ENCODE results near the gene GDF2. TPM values are rescaled to one million over a fixed set of nuclear protein-coding genes. Genes with fewer than 3 reads are reported as not detected.

Gene GDF2
- total and polyA plus RNA-seq, 4 donors = 0.13 TPM; not detected in 3

GRCh38 chr10:47356708-47357107, 34.5 kb downstream of the GDF2 start:
- no peak overlapping the region for H3K27ac ChIP-seq (ENCODE audit: low read depth, low read length)
- no peaks in the 10 kb centered on the region for H3K36me3 ChIP-seq (ENCODE audit: control insufficient read depth, insufficient read depth, low read length)
- 87% methylated on average over 5 of the region's 5 CpGs for WGBS (ENCODE audit: insufficient coverage)
- no peak overlapping the region for H3K4me3 ChIP-seq (ENCODE audit: low read depth, low read length)
- no peaks in the 10 kb centered on the region for H3K27me3 ChIP-seq (ENCODE audit: control insufficient read depth, insufficient read depth, low read length)
- no peaks in the 10 kb centered on the region for H3K9me3 ChIP-seq (ENCODE audit: control insufficient read depth, insufficient read depth, low read length)
- no peaks in the 10 kb centered on the region for H3K4me1 ChIP-seq (ENCODE audit: control insufficient read depth, insufficient read depth, low read length)
- no peak for DNase-seq (ENCODE audit: low read depth in 4 of 6, low spot score in 6 of 6)

GRCh38 chr10:47357131-47357582, 34.9 kb downstream of the GDF2 start:
- H3K27ac ChIP-seq (ENCODE audit: low read depth, low read length) = no peak overlapping the region
- H3K9me3 ChIP-seq (ENCODE audit: control insufficient read depth, insufficient read depth, low read length) = no peaks in the 10 kb centered on the region
- no peaks in the 10 kb centered on the region for H3K36me3 ChIP-seq (ENCODE audit: control insufficient read depth, insufficient read depth, low read length)
- WGBS (ENCODE audit: insufficient coverage) = 92% methylated on average over 8 of the region's 12 CpGs
- H3K27me3 ChIP-seq (ENCODE audit: control insufficient read depth, insufficient read depth, low read length) = no peaks in the 10 kb centered on the region
- no peak overlapping the region for H3K4me3 ChIP-seq (ENCODE audit: low read depth, low read length)
- no peaks in the 10 kb centered on the region for H3K4me1 ChIP-seq (ENCODE audit: control insufficient read depth, insufficient read depth, low read length)
- DNase-seq (ENCODE audit: low read depth in 4 of 6, low spot score in 6 of 6) = no peak

GRCh38 chr10:47357911-47358310, 35.7 kb downstream of the GDF2 start:
- no peaks in the 10 kb centered on the region for H3K4me1 ChIP-seq (ENCODE audit: control insufficient read depth, insufficient read depth, low read length)
- no peaks in the 10 kb centered on the region for H3K9me3 ChIP-seq (ENCODE audit: control insufficient read depth, insufficient read depth, low read length)
- no peak for DNase-seq (ENCODE audit: low read depth in 4 of 6, low spot score in 6 of 6)
- no peaks in the 10 kb centered on the region for H3K36me3 ChIP-seq (ENCODE audit: control insufficient read depth, insufficient read depth, low read length)
- H3K27ac ChIP-seq (ENCODE audit: low read depth, low read length) = no peak overlapping the region
- 100% methylated on average over 2 of the region's 3 CpGs for WGBS (ENCODE audit: insufficient coverage)
- no peak overlapping the region for H3K4me3 ChIP-seq (ENCODE audit: low read depth, low read length)
- H3K27me3 ChIP-seq (ENCODE audit: control insufficient read depth, insufficient read depth, low read length) = no peaks in the 10 kb centered on the region

DNA sequence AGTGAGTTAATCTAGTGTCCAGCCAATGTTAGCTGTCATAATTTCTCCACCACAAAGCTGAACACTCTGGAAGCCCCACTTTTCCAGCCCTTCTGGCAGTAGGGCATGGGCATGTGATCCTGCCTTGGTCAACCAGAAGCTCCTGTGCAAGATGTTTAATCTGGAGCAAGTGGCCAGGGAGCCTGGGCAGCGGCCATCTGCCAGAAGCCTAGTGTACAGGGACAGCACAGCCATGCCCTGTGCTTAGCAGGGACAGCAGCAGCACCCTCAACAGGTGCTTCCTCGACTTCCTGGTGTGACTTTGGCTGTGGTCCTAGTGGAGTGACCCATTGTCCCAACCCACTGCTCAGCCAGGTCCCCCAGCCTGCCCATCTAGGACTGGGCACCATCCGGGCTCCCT, 36.2 kb downstream of the GDF2 start:
- no peaks in the 10 kb centered on the region for H3K9me3 ChIP-seq (ENCODE audit: control insufficient read depth, insufficient read depth, low read length)
- 87% methylated on average over 3 of the region's 3 CpGs for WGBS (ENCODE audit: insufficient coverage)
- no peak for DNase-seq (ENCODE audit: low read depth in 4 of 6, low spot score in 6 of 6)
- H3K27me3 ChIP-seq (ENCODE audit: control insufficient read depth, insufficient read depth, low read length) = no peaks in the 10 kb centered on the region
- H3K36me3 ChIP-seq (ENCODE audit: control insufficient read depth, insufficient read depth, low read length) = no peaks in the 10 kb centered on the region
- no peak overlapping the region for H3K4me3 ChIP-seq (ENCODE audit: low read depth, low read length)
- no peak overlapping the region for H3K27ac ChIP-seq (ENCODE audit: low read depth, low read length)
- H3K4me1 ChIP-seq (ENCODE audit: control insufficient read depth, insufficient read depth, low read length) = no peaks in the 10 kb centered on the region

- Histone ChIP-seq H3K27me3 (ENCODE audit: control insufficient read depth, insufficient read depth, low read length) (no peaks in the 10 kb centered on the region), H3K4me1 (ENCODE audit: control insufficient read depth, insufficient read depth, low read length) (no peaks in the 10 kb centered on the region), H3K9me3 (ENCODE audit: control insufficient read depth, insufficient read depth, low read length) (no peaks in the 10 kb centered on the region), H3K4me3 (ENCODE audit: low read depth, low read length) (no peak overlapping the region), H3K36me3 (ENCODE audit: control insufficient read depth, insufficient read depth, low read length) (no peaks in the 10 kb centered on the region), H3K27ac (ENCODE audit: low read depth, low read length) (no peak overlapping the region)
- DNase-seq (ENCODE audit: low read depth in 4 of 6, low spot score in 6 of 6) = no peak
- WGBS (ENCODE audit: insufficient coverage) = 96% methylated on average over 2 of the region's 2 CpGs
Measured at GRCh38 chr10:47359101-47359500, 36.8 kb downstream of the GDF2 start.

DNA sequence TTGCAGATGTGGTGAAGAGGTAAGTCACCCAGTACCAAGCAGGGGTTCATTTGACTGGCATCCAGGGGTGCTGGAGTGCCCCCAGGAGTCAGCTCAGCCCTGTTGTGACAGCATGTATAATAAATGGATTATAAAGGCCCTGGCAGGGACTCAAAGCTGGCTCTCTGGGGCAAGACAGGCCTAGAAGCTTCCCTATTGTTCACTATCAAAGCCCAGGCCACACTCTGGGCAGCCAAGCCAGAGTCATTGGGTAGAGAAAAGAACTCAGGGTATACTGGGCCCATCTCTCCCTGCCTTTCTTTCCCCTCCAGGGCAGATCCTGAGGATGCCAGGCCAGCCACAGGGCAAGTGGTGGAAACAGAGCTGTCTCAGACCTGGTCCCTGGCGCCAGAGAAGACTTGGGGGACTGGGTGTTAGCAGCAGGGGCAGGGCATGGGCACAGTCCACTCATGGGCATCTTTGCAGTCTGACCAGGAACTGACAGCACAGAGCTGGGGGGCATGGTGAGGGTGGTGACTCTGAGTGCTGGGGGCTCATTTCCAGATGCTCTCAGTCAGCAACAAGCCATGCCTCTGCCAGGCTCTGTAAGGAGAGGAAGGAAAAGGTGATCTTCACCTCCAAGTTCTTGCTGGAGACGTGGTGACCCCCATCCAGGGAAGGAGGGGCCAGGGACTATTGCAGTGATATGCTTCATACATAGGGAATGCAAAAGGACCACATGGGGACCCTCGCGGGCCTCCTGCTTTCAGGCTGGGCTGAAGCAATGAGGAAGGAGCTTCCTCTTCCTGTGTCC, 37.6 kb downstream of the GDF2 start:
- no peak overlapping the region for H3K4me3 ChIP-seq (ENCODE audit: low read depth, low read length)
- H3K36me3 ChIP-seq (ENCODE audit: control insufficient read depth, insufficient read depth, low read length) = no peaks in the 10 kb centered on the region
- 82% methylated on average over 4 of the region's 4 CpGs for WGBS (ENCODE audit: insufficient coverage)
- no peaks in the 10 kb centered on the region for H3K27me3 ChIP-seq (ENCODE audit: control insufficient read depth, insufficient read depth, low read length)
- DNase-seq (ENCODE audit: low read depth in 4 of 6, low spot score in 6 of 6) = no peak
- H3K27ac ChIP-seq (ENCODE audit: low read depth, low read length) = no peak overlapping the region
- H3K9me3 ChIP-seq (ENCODE audit: control insufficient read depth, insufficient read depth, low read length) = no peaks in the 10 kb centered on the region
- H3K4me1 ChIP-seq (ENCODE audit: control insufficient read depth, insufficient read depth, low read length) = peaks cover under 1% of the 10 kb centered on the region

- DNase-seq (ENCODE audit: low read depth in 4 of 6, low spot score in 6 of 6) = no peak
- Histone ChIP-seq H3K27me3 (ENCODE audit: control insufficient read depth, insufficient read depth, low read length) (no peaks in the 10 kb centered on the region), H3K9me3 (ENCODE audit: control insufficient read depth, insufficient read depth, low read length) (no peaks in the 10 kb centered on the region), H3K27ac (ENCODE audit: low read depth, low read length) (no peak overlapping the region), H3K36me3 (ENCODE audit: control insufficient read depth, insufficient read depth, low read length) (no peaks in the 10 kb centered on the region), H3K4me1 (ENCODE audit: control insufficient read depth, insufficient read depth, low read length) (peaks cover 7% of the 10 kb centered on the region), H3K4me3 (ENCODE audit: low read depth, low read length) (no peak overlapping the region)
- WGBS (ENCODE audit: insufficient coverage) = 86% methylated on average over 9 of the region's 14 CpGs
Measured at GRCh38 chr10:47360419-47361040, 38.3 kb downstream of the GDF2 start.

DNA sequence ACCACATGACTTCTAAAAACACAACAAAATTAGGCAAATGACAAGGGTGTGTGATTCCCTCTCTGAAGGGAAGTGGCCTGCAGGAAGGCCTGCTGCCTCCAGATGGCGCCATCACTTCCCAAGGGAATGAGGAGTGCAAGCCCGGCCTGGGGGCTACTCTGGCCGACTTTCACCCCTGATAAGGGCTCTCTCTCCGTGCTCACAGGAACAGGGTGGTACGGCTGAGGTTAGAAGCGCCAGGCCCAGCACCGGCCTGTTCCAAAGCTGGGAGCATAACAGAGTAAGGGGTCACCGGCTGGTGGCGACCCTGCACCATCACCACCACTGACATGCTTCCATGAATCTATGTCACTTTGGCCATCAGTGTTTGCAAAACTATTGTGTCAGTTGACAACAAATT, 39.0 kb downstream of the GDF2 start:
- WGBS (ENCODE audit: insufficient coverage) = 53% methylated on average over 9 of the region's 9 CpGs
- DNase-seq (ENCODE audit: low read depth in 4 of 6, low spot score in 6 of 6) = no peak
- no peaks in the 10 kb centered on the region for H3K9me3 ChIP-seq (ENCODE audit: control insufficient read depth, insufficient read depth, low read length)

DNA sequence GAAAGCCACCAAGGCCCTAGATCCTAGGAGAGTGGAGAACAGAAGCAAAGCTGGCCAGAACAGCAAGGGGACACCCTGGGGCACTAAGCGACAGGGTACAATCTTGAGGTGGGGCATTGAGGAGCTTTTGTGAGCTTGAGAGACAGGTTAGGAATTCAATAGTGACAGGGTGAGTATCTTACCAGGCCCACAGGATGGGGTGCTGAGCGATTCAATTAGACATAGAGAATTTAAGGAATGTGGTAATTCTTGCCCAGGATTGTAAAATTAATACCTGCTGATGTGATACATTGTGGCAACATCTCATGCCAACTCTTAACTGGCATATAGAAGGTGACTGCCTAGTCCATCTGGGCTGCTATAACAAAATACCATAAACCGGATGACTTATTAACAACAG, 39.9 kb downstream of the GDF2 start:
- Histone ChIP-seq H3K27me3 (ENCODE audit: control insufficient read depth, insufficient read depth, low read length) (no peaks in the 10 kb centered on the region), H3K9me3 (ENCODE audit: control insufficient read depth, insufficient read depth, low read length) (no peaks in the 10 kb centered on the region), H3K27ac (ENCODE audit: low read depth, low read length) (no peak overlapping the region), H3K36me3 (ENCODE audit: control insufficient read depth, insufficient read depth, low read length) (no peaks in the 10 kb centered on the region), H3K4me3 (ENCODE audit: low read depth, low read length) (no peak overlapping the region), H3K4me1 (ENCODE audit: control insufficient read depth, insufficient read depth, low read length) (peaks cover 15% of the 10 kb centered on the region)
- 93% methylated on average over 3 of the region's 3 CpGs for WGBS (ENCODE audit: insufficient coverage)
- DNase-seq (ENCODE audit: low read depth in 4 of 6, low spot score in 6 of 6) = no peak

More for the DNA sequence above, 39.0 kb downstream of the GDF2 start:
- Histone ChIP-seq H3K4me1 (ENCODE audit: control insufficient read depth, insufficient read depth, low read length) (peaks cover 14% of the 10 kb centered on the region), H3K27me3 (ENCODE audit: control insufficient read depth, insufficient read depth, low read length) (no peaks in the 10 kb centered on the region), H3K36me3 (ENCODE audit: control insufficient read depth, insufficient read depth, low read length) (no peaks in the 10 kb centered on the region), H3K27ac (ENCODE audit: low read depth, low read length) (no peak overlapping the region), H3K4me3 (ENCODE audit: low read depth, low read length) (no peak overlapping the region)

DNA sequence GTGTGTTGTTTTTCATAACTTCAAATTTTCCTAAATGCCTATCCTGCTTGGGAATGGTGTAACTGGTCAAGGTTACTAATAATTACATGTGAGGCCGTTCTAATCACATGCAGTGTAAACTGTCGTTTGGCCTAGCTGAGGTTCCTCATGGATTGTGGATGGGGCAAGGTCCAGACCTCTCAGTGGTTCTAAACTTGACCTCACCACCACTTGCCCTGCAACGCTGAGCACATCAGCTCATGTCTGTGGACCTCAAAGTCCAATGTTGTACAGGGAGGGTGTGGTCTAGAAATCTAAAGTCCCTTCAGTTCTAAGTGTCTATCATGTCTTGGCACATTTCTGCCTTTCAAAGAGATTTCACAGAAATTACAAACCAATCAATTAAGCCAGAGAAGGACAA, 41.5 kb downstream of the GDF2 start:
- DNase-seq (ENCODE audit: low read depth in 4 of 6, low spot score in 6 of 6) = no peak
- H3K4me1 ChIP-seq (ENCODE audit: control insufficient read depth, insufficient read depth, low read length) = peaks cover 15% of the 10 kb centered on the region
- H3K27me3 ChIP-seq (ENCODE audit: control insufficient read depth, insufficient read depth, low read length) = no peaks in the 10 kb centered on the region
- H3K27ac ChIP-seq (ENCODE audit: low read depth, low read length) = no peak overlapping the region
- peaks cover 13% of the 10 kb centered on the region for H3K36me3 ChIP-seq (ENCODE audit: control insufficient read depth, insufficient read depth, low read length)
- no CpG with 5 or more reads among the region's 3 CpGs for WGBS (ENCODE audit: insufficient coverage)
- H3K9me3 ChIP-seq (ENCODE audit: control insufficient read depth, insufficient read depth, low read length) = no peaks in the 10 kb centered on the region
- H3K4me3 ChIP-seq (ENCODE audit: low read depth, low read length) = no peak overlapping the region

All from spinal cord (tissue), 10 donors.